NCI-H2107 treated with DMSO at 0.1 percent for 48 hours (cell line): ENCODE measurements around the gene SLC25A13.
A peak's percentile ranks its signal among the peaks of the same experiment; 100 is the strongest.
"Not testable (repeated sequence)": the region's sequence is repeated elsewhere in the genome, so short reads cannot be mapped to it uniquely, and the experiment has no call there.

Experiments
- DNase-seq: peaks from one replicate; lab custom pipeline; 2025; ENCODE audit not compliant: unreplicated experiment; lab: John Stamatoyannopoulos, UW

Gene SLC25A13

DNA sequence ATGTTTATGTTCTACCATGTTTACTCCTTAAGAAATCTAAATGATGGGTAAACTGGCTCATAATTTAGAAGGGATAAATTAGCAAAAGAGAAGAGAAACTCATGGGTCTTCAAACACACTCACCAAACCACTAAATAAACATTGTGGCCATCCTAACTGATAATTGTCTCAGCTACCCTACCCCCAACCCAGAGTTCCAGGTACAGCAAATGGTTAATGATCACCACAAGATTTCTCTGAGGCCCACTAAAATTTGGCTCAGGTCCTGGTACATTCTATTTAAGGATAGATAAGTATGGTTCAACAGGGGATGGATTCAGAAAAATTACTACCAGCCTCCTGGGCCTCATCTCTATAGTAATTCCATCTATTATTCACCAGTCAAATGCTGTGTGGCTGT is 21.4 kb downstream of the SLC25A13 start:
- no peak for DNase-seq

DNA sequence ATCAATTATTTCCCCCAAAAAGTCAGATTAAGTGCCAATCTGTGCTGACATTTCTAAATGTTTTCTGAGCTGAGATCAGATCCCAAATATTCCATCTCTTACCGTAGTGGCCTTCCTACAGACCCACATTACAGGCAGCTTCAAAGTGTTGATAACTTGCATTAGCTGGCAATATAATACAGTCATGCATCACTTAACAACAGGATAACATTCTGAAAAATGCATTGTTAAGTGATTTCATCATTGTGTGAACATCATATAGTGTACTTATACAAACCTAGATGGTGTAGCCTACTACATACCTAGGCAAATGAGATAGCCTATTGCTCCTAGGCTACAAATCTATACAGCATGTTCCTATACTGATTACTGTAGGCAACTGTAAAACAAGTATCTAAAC is 22.4 kb downstream of the SLC25A13 start:
- no peak for DNase-seq

DNA sequence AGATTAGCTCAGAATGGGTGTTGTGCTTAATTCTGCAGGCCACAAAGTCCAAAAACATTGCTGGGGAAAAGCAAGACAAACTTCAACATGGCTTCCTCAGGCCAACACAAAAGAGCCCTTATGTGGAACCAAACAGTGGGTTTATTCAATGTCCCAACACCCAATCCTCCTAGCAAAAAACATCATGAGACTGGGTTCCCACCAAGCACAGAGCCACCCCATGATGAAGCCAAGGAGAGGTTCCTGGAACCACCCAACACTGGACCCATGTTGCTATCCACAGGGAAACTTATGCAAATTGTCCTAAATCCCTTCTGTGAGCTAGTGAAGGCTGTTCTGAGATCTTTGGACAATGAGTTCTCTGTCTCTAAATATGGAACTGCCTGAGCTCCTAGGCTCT is 24.0 kb downstream of the SLC25A13 start:
- DNase-seq: no peak

DNA sequence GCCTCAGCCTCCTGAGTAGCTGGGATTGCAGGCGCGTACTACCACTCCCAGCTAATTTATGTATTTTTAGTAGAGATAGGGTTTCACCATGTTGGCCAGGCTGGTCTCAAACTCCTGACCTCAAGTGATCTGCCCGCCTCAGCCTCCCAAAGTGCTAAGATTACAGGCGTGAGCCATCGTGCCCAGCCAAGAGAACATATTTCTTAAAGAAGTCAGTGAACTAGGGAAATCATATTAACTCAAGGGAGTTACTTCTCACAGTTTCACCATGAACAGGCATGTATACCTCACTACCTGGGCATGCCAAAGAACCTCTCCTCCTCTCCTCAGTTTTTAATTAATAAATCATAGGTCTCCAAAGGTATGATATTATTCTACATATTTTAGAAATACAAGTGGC is 24.5 kb downstream of the SLC25A13 start:
- not testable (repeated sequence) for DNase-seq

DNA sequence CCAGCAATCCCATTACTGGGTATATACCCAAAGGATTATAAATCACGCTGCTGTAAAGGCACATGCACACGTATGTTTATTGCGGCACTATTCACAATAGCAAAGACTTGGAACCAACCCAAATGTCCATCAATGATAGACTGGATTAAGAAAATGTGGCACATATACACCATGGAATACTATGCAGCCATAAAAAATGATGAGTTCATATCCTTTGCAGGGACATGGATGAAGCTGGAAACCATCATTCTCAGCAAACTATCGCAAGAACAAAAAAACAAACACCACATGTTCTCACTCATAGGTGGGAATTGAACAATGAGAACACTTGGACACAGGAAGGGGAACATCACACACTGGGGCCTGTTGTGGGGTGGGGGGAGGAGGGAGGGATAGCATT is 28.0 kb downstream of the SLC25A13 start:
- not testable (repeated sequence) for DNase-seq

DNA sequence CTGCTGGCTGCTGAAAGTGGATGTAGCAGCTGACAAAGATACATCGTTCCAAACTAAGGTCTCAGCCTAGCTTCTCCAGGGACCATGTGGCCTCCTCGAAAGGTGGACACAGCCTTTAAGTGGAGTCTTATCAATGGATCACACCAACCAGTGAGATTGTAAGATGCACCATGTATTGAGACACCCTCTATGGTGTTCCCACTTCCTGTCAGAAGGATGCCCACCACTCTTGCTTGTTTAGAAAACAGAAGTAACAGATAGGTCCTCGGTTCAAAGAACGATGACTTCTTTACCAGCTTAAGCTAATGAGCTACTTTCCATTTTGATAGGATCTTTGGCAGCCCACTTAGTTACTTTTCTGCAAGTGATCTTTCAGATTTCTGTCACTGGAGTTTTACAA is 34.3 kb downstream of the SLC25A13 start:
- no peak for DNase-seq

DNA sequence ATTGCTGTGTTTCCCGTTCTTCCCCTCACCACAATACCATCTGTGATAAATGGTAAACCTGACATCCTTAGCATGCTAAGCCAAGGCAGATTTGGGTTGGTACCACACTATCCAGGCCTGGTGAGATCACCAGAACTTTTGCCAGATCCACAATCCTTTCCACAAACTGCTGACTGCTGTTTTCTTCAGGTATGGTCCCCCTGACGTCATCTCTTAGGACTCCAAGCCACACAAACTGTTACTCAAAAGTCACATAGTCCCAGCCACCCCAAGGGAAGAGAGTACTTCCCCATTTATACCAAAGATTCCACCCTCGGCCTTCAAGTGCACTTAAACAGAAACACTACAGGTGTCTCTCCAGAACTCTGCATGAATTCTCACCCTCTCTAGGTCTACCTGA is 34.8 kb downstream of the SLC25A13 start:
- no peak for DNase-seq

DNA sequence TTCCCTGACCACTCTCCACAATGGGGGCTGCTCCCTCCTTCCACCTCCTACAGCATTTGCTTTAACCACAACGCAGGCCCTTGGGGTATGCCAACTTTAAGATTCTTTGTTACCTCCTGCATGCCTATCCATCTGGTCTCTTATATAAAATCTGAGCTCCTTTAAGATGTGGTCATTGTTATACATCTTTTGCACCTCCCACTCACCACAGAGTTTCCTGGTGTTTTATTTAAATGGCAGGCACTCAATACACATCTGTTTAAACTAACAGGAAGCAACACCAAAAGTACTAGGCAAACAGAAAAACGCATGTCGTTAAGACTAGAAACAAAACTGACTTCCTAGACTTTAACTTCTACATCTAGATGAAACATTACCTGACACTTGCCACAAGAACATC is 36.3 kb downstream of the SLC25A13 start:
- no peak for DNase-seq

DNA sequence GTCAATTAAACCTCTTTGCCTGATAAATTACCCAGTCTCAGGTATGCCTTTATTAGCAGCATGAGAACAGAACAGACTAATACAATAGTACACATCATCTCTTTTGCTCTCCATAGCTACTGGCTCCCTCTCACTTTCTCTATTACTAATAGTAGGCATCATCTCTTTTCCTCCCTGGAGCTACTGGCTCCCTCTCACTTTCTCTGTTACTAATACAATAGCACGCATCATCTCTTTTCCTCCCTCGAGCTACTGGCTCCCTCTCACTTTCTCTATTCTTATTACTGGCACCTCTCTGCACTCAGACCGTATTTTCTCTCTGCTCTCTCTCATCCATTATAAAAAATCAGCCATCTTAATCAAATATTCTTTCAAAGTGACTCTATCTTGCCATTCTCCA is 37.1 kb downstream of the SLC25A13 start:
- DNase-seq: no peak

DNA sequence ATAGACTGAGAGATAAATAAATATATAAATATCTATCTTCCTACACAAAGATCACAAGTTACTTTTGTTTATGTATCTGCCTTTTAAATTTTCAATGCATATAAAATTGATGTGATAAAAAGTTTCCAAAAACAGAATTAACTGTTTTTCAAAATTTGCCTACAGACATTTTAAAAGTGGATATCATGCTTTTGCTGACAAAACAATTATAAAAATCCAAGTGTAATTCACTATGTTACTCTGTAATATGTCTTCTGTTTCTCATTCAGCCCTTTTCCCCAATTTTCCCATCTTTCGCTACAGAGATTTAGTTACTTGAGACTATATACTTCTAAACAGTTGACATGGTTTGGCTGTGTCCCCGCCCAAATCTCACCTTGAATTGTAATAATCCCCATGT is 37.7 kb downstream of the SLC25A13 start:
- no peak for DNase-seq

DNA sequence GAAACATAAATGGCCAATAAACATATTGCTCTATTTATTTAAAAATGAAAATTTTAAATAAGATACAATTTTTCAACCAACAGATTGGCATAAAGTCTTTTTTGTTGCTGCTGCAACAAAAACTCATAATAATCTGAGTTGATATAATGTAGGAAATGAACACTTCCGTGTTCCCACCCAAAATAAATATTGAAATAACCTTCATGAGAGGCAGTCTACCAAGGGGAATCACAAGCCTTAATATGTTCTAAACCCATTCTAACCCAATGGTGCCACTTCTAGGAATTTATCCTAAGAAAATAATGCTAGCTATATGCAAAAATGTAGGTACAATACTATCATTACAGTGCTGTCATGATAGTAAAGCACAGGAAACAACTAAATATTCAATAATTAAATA is 39.1 kb downstream of the SLC25A13 start:
- DNase-seq: no peak

DNA sequence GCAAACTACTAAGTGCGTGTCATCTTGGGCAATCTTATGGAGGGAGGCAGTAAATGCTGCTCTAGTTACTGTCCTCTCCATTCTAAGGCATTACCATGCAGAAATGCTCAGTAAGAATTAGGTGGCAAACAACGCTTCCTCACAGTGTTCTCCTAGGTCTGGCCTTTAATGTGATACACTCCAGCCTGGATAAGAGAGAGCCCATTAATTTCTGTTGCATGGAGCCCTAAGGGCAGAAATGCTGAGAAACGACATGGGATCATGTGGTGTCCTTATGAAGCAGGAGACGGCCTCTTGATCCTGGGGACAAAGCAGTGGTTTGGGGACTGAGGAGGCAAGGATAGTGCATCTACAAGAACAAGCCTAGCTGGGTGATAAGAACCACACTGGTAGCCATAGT is 44.0 kb downstream of the SLC25A13 start:
- no peak for DNase-seq

DNA sequence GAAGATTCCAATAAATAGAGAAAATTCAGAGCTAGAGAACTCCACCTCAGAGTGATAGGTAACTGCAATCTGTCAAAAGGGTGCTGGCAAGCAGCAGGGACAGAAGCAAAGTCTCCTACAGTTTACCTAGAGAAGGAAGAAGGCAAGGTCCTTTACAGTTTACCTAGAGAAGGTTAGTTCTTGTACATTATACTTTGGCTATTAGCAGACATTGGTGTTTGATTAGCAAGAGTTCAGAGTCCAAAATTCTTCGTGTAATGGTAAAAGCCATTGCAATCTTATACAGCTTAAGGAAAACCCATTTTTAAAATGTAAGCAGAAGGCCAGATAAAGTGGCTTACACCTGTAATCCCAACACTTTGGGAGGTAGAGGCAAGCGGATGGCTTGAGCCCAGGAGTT is 45.9 kb downstream of the SLC25A13 start:
- DNase-seq: no peak

DNA sequence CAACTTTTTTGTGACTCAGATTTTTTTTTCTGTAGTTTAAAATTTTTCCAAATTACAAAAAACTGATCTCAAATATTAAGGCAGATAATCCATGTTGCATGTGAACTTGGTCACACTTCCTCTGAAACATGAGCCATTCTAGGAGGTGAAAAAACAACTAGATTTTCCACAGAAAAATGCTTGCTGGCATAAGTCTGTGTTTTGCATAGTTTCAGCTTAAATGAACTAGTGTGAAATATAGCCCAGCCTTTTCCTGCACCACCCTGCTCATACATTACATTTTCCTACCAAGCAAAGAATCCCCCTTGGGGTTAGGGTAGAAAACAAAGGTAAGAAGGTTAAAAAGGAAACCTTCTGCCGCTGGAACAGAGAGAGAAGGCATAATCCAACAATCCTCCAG is 48.2 kb downstream of the SLC25A13 start:
- DNase-seq: no peak

DNA sequence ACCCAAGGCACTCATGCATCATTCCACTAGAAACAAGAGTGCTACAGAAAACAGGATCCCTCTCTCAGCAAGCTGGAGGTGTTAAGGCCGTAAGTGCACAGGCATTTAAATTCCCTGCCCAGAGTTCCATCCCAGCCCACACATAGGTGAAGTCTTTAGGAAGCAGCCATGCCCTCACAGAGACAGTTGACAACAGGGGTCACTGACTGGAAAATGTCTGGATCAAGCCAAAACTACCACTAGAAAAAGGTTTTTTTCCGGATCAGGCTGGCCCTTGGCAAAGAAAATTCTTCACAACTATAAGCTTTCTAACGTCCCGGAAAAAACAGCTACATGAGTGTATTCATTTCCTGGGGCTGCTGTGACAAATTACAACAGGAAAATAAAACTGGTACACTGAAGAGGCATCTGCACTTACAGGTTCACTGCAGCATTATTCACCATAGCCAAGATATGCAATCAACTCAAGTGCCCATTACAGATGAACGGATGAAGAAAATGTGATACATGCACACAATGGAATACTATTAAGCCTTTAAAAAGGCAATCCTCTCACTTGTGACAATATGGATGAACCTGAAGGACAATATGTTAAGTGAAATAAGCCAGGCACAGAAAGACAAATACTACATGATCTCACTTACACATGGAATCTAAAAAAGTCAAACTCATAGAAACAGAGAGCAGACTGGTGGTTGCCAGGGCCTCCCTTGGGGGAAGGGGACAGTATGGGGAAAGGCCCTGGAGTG is 52.5 kb downstream of the SLC25A13 start:
- DNase-seq: no peak

DNA sequence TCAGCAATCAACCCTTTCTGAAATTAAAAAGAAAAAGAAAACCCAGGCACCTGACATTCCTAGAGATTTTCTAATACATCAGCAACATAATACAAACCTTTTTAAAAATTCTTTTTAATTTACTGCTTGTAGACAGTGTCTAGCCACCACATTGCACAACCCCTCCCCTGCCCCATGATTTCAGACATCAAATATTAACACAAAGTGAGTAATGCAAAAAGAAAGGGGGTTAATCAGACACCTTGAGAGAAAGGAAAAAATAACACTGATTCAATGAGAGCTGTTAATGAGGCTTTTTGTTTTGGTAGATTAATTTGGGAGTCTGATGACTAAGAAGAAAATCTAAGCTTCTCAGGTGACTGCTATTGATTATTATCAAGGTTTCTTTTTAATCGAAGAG is 55.3 kb downstream of the SLC25A13 start:
- DNase-seq: no peak

DNA sequence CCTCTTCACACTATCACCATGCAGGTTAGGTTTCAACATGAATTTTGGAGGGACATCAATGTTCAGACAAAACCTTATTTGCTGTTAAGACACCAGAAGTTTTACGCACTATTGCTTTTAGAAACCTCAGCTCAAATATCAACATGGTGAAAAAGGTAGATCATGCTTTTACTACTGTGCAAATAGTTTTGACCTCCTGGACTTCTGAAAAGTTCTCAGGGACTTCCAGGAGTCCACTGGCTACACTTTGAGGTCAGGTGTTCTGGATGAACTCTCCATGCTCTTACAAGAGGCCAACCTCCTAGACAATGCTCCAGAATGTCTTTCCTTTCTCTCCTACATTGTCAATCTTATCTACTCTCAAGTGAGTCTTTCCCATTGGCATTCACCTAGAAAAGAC is 55.9 kb downstream of the SLC25A13 start:
- DNase-seq: no peak

DNA sequence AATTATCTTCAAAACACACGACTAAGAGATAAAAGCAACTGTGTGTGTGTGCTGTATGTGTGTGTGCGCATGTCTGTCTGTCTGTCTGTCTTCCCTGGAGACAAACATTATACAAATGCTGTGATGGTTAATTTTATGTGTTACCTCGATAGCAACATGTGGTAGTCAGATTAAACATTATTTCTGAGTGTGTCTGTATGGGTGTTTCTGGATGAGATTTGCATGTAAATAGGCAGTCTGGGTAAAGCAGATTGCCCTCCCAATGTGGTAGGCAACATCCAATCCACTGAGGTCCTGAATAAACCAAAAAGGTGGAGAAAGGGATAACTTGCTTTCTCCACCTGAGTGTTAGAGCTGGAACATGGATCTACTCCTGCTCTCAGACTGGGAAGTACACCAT is 67.9 kb downstream of the SLC25A13 start:
- no peak for DNase-seq

DNA sequence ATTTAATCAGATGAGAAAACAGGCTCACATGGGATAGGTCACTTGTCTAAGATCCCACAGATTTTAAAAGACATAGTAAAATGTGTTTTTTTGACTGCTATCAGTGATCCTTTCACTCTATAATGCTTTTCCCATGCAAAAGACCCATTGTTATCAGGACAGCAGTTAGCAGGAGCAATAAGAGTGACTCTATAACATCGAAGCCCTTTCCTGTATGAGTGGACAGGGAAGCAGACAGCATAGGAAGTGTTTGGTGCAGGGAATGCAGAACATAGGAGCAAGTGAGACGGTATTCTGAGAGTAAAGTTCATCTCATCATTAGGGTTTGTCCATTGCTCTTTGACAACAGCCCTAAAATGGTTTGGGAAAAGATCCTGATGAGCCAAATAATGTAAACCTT is 68.5 kb downstream of the SLC25A13 start:
- no peak for DNase-seq

DNA sequence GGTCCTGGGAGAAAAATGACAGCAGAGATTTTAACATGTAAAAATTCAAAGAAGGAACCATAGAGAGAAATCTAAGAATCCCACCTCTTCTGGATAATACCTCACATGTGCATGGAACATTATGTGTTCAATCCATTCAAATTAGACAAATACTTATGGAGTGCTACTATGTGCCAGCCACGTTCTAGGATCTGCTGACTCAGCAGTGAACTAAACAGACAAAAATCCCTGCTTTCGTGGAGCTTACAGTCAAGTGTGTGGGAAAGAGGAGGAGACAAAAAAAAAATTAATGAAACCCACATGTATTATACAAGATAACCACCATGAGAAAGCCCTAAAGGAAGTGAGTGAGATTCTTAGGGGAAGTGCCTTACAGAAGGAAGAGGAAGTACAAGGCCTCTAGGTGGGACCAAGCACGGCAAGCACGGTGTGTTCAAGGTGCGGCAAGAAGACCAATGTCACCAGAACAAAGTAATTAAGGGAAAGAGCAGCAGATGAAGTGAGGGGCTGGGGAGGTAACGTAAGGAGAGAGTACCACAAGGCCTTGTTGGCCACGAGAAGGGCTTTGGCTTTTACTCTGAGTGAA is 71.0 kb downstream of the SLC25A13 start:
- no peak for DNase-seq

DNA sequence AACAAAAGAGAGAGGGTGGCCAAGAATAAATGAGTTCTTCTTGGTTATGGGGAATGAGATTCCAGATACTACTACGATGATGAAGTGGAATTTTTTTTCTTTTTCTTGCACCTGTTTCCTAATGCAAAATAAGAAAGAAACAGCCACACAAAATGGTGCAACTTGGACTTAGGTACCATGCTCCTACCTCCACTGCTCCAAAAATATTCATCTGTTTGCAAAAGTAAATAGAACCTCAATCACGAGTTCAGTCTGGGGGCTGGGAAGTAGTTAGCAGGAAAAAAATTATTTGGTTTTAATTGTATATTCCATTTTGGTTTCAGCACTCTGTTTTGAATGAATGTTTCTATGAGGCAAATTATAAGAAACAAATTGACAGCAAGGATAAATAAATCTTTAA is 73.5 kb downstream of the SLC25A13 start:
- DNase-seq: no peak

DNA sequence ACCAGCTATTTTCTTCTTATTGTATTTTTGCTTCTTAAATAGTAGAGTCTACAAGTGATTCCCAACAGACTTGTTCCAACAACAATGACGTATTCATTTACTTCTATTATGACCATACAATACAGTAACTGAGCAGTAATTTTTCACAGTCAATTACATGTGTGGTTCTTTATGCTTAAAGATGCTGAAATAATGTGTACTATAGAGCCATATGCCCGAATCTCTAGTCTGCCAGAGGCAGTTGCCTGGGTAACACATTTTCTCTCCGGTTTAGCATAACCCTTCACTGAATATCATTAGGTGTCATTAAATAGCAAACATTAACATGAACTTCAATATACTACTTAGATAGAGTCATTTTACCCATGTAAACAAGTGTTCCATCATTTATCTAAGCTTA is 75.0 kb downstream of the SLC25A13 start:
- DNase-seq: peak; percentile 69

DNA sequence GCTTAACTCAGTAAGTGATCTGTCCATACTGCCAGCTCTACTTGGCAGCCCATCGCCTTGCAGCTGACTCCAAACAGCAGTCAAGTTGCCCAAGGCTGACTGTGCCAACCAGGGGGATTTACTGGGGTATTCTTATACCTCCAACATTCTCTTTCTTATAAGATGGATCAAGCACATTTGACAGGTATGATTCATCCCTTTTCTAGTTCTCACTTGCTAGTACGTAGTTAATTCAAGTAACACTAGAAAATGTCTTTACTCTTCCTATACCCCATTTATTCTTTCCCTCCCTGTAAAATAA is 77.0 kb downstream of the SLC25A13 start:
- no peak for DNase-seq
